COLO829 (cell line): Measurements from ENCODE around the gene EFR3B.
A peak's percentile ranks its signal among the peaks of the same experiment; 100 is the strongest.
"Not testable (repeated sequence)": the region's sequence is repeated elsewhere in the genome, so short reads cannot be mapped to it uniquely, and the experiment has no call there.

Experiments used
- DNase-seq: peaks from one replicate; pipeline ENCODE4 v3.0.0; 2012; ENCODE audit warnings: low spot score

Gene EFR3B

GRCh38 chr2:25072606-25073005 lies 30.7 kb downstream of the EFR3B start:
- no peak for DNase-seq

GRCh38 chr2:25073025-25073424 lies 31.1 kb downstream of the EFR3B start:
- no peak for DNase-seq

GRCh38 chr2:25073914-25074313 lies 32.0 kb downstream of the EFR3B start:
- no peak for DNase-seq

GRCh38 chr2:25074826-25075225 lies 33.0 kb downstream of the EFR3B start:
- no peak for DNase-seq

- peak; percentile 76 for DNase-seq
Observed at GRCh38 chr2:25076749-25077148, 34.9 kb downstream of the EFR3B start.

- DNase-seq, result no peak
Observed at GRCh38 chr2:25077789-25078169, 35.9 kb downstream of the EFR3B start.

- DNase-seq, result peak; percentile 69
Observed at GRCh38 chr2:25078170-25079049, 36.5 kb downstream of the EFR3B start.

- no peak for DNase-seq
Observed at GRCh38 chr2:25079050-25079635, 37.3 kb downstream of the EFR3B start.

GRCh38 chr2:25081237-25081790 lies 39.4 kb downstream of the EFR3B start:
- no peak for DNase-seq

GRCh38 chr2:25082002-25082622 lies 40.2 kb downstream of the EFR3B start:
- no peak for DNase-seq

GRCh38 chr2:25085761-25086560 lies 44.1 kb downstream of the EFR3B start:
- no peak for DNase-seq

- no peak for DNase-seq
Observed at GRCh38 chr2:25088817-25089516, 47.1 kb downstream of the EFR3B start.

GRCh38 chr2:25089605-25090315 lies 47.9 kb downstream of the EFR3B start:
- DNase-seq, result peak; percentile 78

- no peak for DNase-seq
Observed at GRCh38 chr2:25090801-25091200, 48.9 kb downstream of the EFR3B start.

- DNase-seq, result no peak
Observed at GRCh38 chr2:25091265-25091664, 49.4 kb downstream of the EFR3B start.

- DNase-seq, result peak; percentile 76
Observed at GRCh38 chr2:25098056-25098455, 56.2 kb downstream of the EFR3B start.

GRCh38 chr2:25098670-25099486 lies 57.0 kb downstream of the EFR3B start:
- DNase-seq, result peak; percentile 88

GRCh38 chr2:25102352-25102751 lies 60.5 kb downstream of the EFR3B start:
- DNase-seq, result not testable (repeated sequence)

- DNase-seq, result no peak
Observed at GRCh38 chr2:25103287-25103871, 61.5 kb downstream of the EFR3B start.
